H7 (cell line): Measurements from ENCODE around the gene NPDC1. TPM values are rescaled to one million over a fixed set of nuclear protein-coding genes. Genes with fewer than 3 reads are reported as not detected.

ENCODE experiments used
- DNase-seq: peaks from one replicate; pipeline ENCODE4 v3.0.0; 2012
- H3K27me3 ChIP-seq: 2 replicates; pipeline ENCODE4 v1.6.0; 2011; ENCODE audit warnings: mild to moderate bottlenecking, low read length; ENCODE audit not compliant: control insufficient read depth, insufficient read depth
- H3K36me3 ChIP-seq: replicated peaks from 2 replicates; pipeline ENCODE4 v1.5.1; 2011; ENCODE audit warnings: low read length; ENCODE audit not compliant: control insufficient read depth, insufficient read depth
- H3K4me3 ChIP-seq: 2 replicates; pipeline ENCODE4 v1.5.1; 2011; ENCODE audit warnings: low read depth, mild to moderate bottlenecking, control low read depth, low read length, moderate library complexity; ENCODE audit not compliant: insufficient read depth
- total RNA-seq: library from RNA; depleted of rRNA; stranded (reverse); fragments of >200 nt; shearing (Covaris generic); gene quantifications from 2 replicates; pipeline ENCODE4 v1.2.3, GENCODE V29; 2014

Gene NPDC1
- total RNA-seq, 1 experiment from 2014 or later: 10.1 TPM

- Histone ChIP-seq H3K27me3 (peaks cover 13% of the 10 kb centered on the region), H3K4me3 (peak overlapping the region; percentile 73; the same call in 1 of the 2 replicates), H3K36me3 (peaks cover 2% of the 10 kb centered on the region)
- DNase-seq: peak; percentile 81
Observed at GRCh38 chr9:137078701-137079400, 32.9 kb upstream of the NPDC1 start.

GRCh38 chr9:137077758-137078693 lies 32.0 kb upstream of the NPDC1 start:
- H3K4me3 ChIP-seq: peak overlapping the region; percentile 73
- peaks cover 13% of the 10 kb centered on the region for H3K27me3 ChIP-seq
- H3K36me3 ChIP-seq: peaks cover 2% of the 10 kb centered on the region
- DNase-seq: peak; percentile 74

- Histone ChIP-seq H3K27me3 (peaks cover 13% of the 10 kb centered on the region), H3K4me3 (peak within 1 kb of the TSS; percentile 73), H3K36me3 (peaks cover 2% of the 10 kb centered on the region)
- peak; percentile 86 for DNase-seq
Observed at GRCh38 chr9:137077010-137077747, 31.2 kb upstream of the NPDC1 start, which contains the start of gene UAP1L1. TSS of gene UAP1L1 (plus strand) at chr9:137077517. CDS start at chr9:137077533, 16 bp downstream.

GRCh38 chr9:137076636-137077009 lies 30.6 kb upstream of the NPDC1 start:
- H3K4me3 ChIP-seq: peak overlapping the region; percentile 44
- DNase-seq: peak; percentile 59
- H3K36me3 ChIP-seq: peaks cover 1% of the 10 kb centered on the region
- peaks cover 13% of the 10 kb centered on the region for H3K27me3 ChIP-seq

- no peaks in the 10 kb centered on the region; the same call in none of the 2 replicates for H3K36me3 ChIP-seq
- DNase-seq: no peak
- no peak overlapping the region for H3K4me3 ChIP-seq
- peaks cover 13% of the 10 kb centered on the region for H3K27me3 ChIP-seq
Observed at GRCh38 chr9:137075275-137075775, 29.3 kb upstream of the NPDC1 start.

GRCh38 chr9:137074657-137075274 lies 28.8 kb upstream of the NPDC1 start:
- H3K27me3 ChIP-seq: peaks cover 13% of the 10 kb centered on the region
- H3K36me3 ChIP-seq: no peaks in the 10 kb centered on the region; the same call in none of the 2 replicates

GRCh38 chr9:137073992-137074399 lies 28.0 kb upstream of the NPDC1 start:
- Histone ChIP-seq H3K4me3 (no peak overlapping the region), H3K27me3 (peaks cover 13% of the 10 kb centered on the region), H3K36me3 (no peaks in the 10 kb centered on the region)
- no peak for DNase-seq

More at GRCh38 chr9:137074657-137075274, 28.8 kb upstream of the NPDC1 start:
- H3K4me3 ChIP-seq: no peak overlapping the region
- no peak for DNase-seq

- no peaks in the 10 kb centered on the region for H3K27me3 ChIP-seq
- no peaks in the 10 kb centered on the region for H3K36me3 ChIP-seq
- H3K4me3 ChIP-seq: peak overlapping the region; percentile 41
Observed at GRCh38 chr9:137071282-137071681, 25.3 kb upstream of the NPDC1 start.

GRCh38 chr9:137070906-137071275 lies 24.9 kb upstream of the NPDC1 start:
- Histone ChIP-seq H3K4me3 (peak overlapping the region; percentile 41), H3K36me3 (peaks cover 1% of the 10 kb centered on the region), H3K27me3 (no peaks in the 10 kb centered on the region)
- DNase-seq: no peak

More at GRCh38 chr9:137071282-137071681, 25.3 kb upstream of the NPDC1 start:
- no peak for DNase-seq

- Histone ChIP-seq H3K4me3 (peak within 1 kb of the TSS; percentile 70), H3K27me3 (no peaks in the 10 kb centered on the region), H3K36me3 (peaks cover 5% of the 10 kb centered on the region)
- DNase-seq: peak; percentile 98
Observed at GRCh38 chr9:137070201-137070905, 24.4 kb upstream of the NPDC1 start, which contains the start of gene SAPCD2. TSS of gene SAPCD2 (minus strand) at chr9:137070557. CDS start at chr9:137070460, 97 bp downstream.

- DNase-seq: peak; percentile 81
- no peaks in the 10 kb centered on the region for H3K27me3 ChIP-seq
- peaks cover 8% of the 10 kb centered on the region for H3K36me3 ChIP-seq
- H3K4me3 ChIP-seq: peak overlapping the region; percentile 70
Observed at GRCh38 chr9:137069508-137070091, 23.6 kb upstream of the NPDC1 start.

- DNase-seq: no peak
- peaks cover 8% of the 10 kb centered on the region for H3K36me3 ChIP-seq
- H3K4me3 ChIP-seq: peak overlapping the region; percentile 70
- H3K27me3 ChIP-seq: no peaks in the 10 kb centered on the region
Observed at GRCh38 chr9:137068539-137069507, 22.8 kb upstream of the NPDC1 start.
